Stimulated activated naive B cell treated with anti-CD40 and anti-IgM and Interleukin-4, amounts not matched to agents 10 μg/mL and 1 μg/mL and 100 μg/mL, for 72 hours (primary cell): Measurements from ENCODE around the gene ESRRB.
A peak's percentile ranks its signal among the peaks of the same experiment; 100 is the strongest.

Source experiments
- ATAC-seq, 2 donors: fragments of 150-1000 bp; cut with Tn5 transposase; replicated peaks; 2 replicates each; pipeline ENCODE4 v1.10.0; 2021; ENCODE audit warnings: moderate library complexity in 1 of 2
- DNase-seq: peaks from one replicate; pipeline ENCODE4 v3.0.0; 2021
- H3K27ac Mint-ChIP-seq: one replicate; pipeline ENCODE4 v1.8.0; 2022; ENCODE audit warnings: mild to moderate bottlenecking, mixed read lengths
- H3K27me3 Mint-ChIP-seq, 2 donors: one replicate each; pipeline ENCODE4 v1.8.0; 2022; ENCODE audit warnings: mixed read lengths in 2 of 2
- H3K36me3 Mint-ChIP-seq, 2 donors: one replicate each; pipeline ENCODE4 v1.8.0; 2022; ENCODE audit warnings: mixed read lengths in 2 of 2, mild to moderate bottlenecking in 1 of 2
- H3K4me1 Mint-ChIP-seq, 2 donors: one replicate each; pipeline ENCODE4 v1.8.0; 2022; ENCODE audit warnings: mixed read lengths in 2 of 2, mild to moderate bottlenecking in 1 of 2
- H3K4me3 Mint-ChIP-seq, 2 donors: one replicate each; pipeline ENCODE4 v1.8.0; 2022; ENCODE audit warnings: mild to moderate bottlenecking in 2 of 2, mixed read lengths in 2 of 2, moderate library complexity in 1 of 2
- H3K9me3 Mint-ChIP-seq, 2 donors: one replicate each; pipeline ENCODE4 v1.8.0; 2022; ENCODE audit warnings: mixed read lengths in 2 of 2, mild to moderate bottlenecking in 1 of 2

ESRRB gene

GRCh38 chr14:76430475-76430980 lies 54.6 kb downstream of the ESRRB start:
- Mint-ChIP-seq H3K27ac (no peak overlapping the region), H3K36me3 (peaks cover 0 to 3% of the 10 kb centered on the region in 2 donors), H3K9me3 (peaks cover 0 to 2% of the 10 kb centered on the region in 2 donors), H3K4me3 (no peak overlapping the region), H3K4me1 (no peaks in the 10 kb centered on the region), H3K27me3 (peaks cover 14 to 34% of the 10 kb centered on the region in 2 donors)
- DNase-seq = no peak
- no peak for ATAC-seq

GRCh38 chr14:76431538-76431937 lies 55.6 kb downstream of the ESRRB start:
- DNase-seq (no peak), ATAC-seq (no peak)
- Mint-ChIP-seq H3K4me1 (no peaks in the 10 kb centered on the region), H3K9me3 (no peaks in the 10 kb centered on the region), H3K27me3 (peaks cover 10 to 28% of the 10 kb centered on the region in 2 donors), H3K27ac (no peak overlapping the region), H3K4me3 (no peak overlapping the region), H3K36me3 (no peaks in the 10 kb centered on the region)

DNA sequence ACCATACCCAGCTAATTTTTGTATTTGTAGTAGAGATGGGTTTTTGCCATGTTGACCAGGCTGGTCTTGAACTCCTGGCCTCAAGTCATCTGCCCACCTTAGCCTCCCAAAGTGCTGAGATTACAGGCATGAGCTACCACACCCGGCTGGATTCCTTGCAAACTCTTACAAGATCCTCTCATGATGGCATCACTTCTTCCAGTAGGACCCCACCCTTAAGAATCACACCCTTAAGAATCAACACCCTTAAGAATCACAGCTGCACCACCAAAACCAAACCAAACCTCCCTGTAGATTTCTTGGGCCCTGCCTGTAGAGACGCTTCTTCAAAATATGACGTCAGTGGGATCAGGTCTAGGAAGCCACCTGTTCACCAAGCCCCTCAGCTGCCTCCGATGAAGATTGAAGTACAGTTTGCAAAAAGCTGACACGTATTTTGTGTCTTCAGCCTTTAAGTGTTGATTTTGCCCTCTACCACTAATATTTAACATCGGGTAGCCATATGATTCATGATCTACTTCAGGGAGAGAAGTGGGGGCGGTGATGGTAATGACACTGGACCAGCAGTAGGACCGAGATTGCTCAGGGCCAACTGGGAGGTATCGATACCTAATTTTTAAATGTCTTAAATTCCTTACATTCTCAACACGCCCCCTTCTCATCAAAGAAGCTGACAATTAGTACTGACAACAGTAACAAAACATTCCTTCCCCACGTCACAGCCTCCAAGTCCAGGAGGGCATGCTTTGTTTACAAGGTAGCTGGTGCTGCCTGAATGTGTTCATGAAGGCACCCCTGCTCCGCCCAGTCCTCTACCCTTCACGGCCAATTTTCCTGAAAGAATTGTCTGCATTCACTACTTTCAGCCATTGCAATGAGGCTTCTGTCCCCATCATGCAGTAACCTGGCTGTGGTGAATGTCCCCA lies 57.2 kb downstream of the ESRRB start:
- no peak overlapping the region for H3K27ac Mint-ChIP-seq
- H3K36me3 Mint-ChIP-seq = no peaks in the 10 kb centered on the region
- peaks cover 10 to 28% of the 10 kb centered on the region in 2 donors for H3K27me3 Mint-ChIP-seq
- ATAC-seq (no peak), DNase-seq (no peak)
- H3K9me3 Mint-ChIP-seq = no peaks in the 10 kb centered on the region
- no peaks in the 10 kb centered on the region for H3K4me1 Mint-ChIP-seq
- no peak overlapping the region for H3K4me3 Mint-ChIP-seq

DNA sequence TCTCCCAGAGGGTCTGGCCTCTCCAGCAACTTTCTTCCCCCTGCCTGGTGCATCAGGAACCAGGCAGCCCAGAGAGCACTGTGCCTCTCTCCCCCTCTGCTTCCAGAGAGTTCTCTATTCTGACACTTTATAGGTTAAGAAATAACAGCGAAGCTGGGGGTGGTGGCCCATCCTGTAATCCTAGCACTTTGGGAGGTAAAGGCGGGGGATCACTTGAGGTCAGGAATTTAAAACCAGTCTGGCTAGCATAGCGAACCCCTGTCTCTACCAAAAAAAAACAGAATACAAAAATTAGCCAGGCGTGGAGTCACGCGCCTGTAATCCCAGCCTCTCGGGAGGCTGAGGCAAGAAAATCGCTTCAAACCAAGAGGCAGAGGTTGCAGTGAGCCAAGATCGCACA lies 58.3 kb downstream of the ESRRB start:
- no peak for ATAC-seq
- Mint-ChIP-seq H3K27ac (no peak overlapping the region), H3K36me3 (no peaks in the 10 kb centered on the region)

GRCh38 chr14:76439237-76439775 lies 63.4 kb downstream of the ESRRB start:
- H3K27me3 Mint-ChIP-seq = peaks cover 7 to 16% of the 10 kb centered on the region in 2 donors
- no peak overlapping the region for H3K27ac Mint-ChIP-seq
- DNase-seq (no peak), ATAC-seq (no peak)
- no peak overlapping the region for H3K4me3 Mint-ChIP-seq
- H3K36me3 Mint-ChIP-seq = no peaks in the 10 kb centered on the region
- H3K4me1 Mint-ChIP-seq = no peaks in the 10 kb centered on the region
- no peaks in the 10 kb centered on the region for H3K9me3 Mint-ChIP-seq

More for the DNA sequence above, 58.3 kb downstream of the ESRRB start:
- Mint-ChIP-seq H3K27me3 (peaks cover 10 to 28% of the 10 kb centered on the region in 2 donors), H3K9me3 (no peaks in the 10 kb centered on the region), H3K4me3 (no peak overlapping the region), H3K4me1 (no peaks in the 10 kb centered on the region)
- DNase-seq = no peak

DNA sequence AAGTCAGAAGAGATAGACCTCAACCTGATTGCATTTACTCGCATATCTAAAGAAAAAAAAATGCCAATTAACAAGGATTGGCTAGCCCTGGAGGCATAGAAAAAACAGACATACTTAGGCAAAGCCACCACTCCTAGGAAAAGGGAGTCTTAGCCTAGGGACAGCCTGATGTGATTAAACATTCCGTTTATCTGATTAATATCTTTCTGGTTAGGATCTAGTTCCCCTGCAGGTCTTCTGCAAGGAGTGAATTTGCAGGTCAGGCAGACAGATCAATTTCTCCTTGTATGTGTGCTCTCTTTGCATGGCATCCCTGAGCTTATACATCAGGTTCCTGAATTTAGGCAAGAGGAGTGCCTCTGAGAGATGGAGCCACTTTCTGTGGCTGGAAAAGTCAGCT lies 70.5 kb downstream of the ESRRB start:
- DNase-seq (no peak), ATAC-seq (no peak)
- no peaks in the 10 kb centered on the region for H3K9me3 Mint-ChIP-seq
- peaks cover 18 to 20% of the 10 kb centered on the region in 2 donors for H3K27me3 Mint-ChIP-seq
- H3K4me1 Mint-ChIP-seq = no peaks in the 10 kb centered on the region
- no peak overlapping the region for H3K4me3 Mint-ChIP-seq
- H3K27ac Mint-ChIP-seq = no peak overlapping the region
- H3K36me3 Mint-ChIP-seq = no peaks in the 10 kb centered on the region

- Mint-ChIP-seq H3K36me3 (no peaks in the 10 kb centered on the region), H3K4me1 (no peaks in the 10 kb centered on the region), H3K27ac (no peak overlapping the region)
These were observed 71.0 kb downstream of the ESRRB start for GRCh38 chr14:76446921-76447320.

GRCh38 chr14:76450476-76450875 lies 74.5 kb downstream of the ESRRB start:
- Mint-ChIP-seq H3K27ac (no peak overlapping the region), H3K9me3 (no peaks in the 10 kb centered on the region), H3K4me3 (no peak overlapping the region), H3K36me3 (no peaks in the 10 kb centered on the region), H3K4me1 (no peaks in the 10 kb centered on the region), H3K27me3 (peaks cover 22 to 32% of the 10 kb centered on the region in 2 donors)
- no peak for ATAC-seq
- DNase-seq = no peak

More at GRCh38 chr14:76446921-76447320, 71.0 kb downstream of the ESRRB start:
- peaks cover 18 to 20% of the 10 kb centered on the region in 2 donors for H3K27me3 Mint-ChIP-seq
- ATAC-seq (no peak), DNase-seq (no peak)
- no peaks in the 10 kb centered on the region for H3K9me3 Mint-ChIP-seq
- H3K4me3 Mint-ChIP-seq = no peak overlapping the region

GRCh38 chr14:76456200-76456599 lies 80.3 kb downstream of the ESRRB start:
- ATAC-seq (peak; percentile 54), DNase-seq (no peak)
- Mint-ChIP-seq H3K4me1 (no peaks in the 10 kb centered on the region), H3K4me3 (no peak overlapping the region), H3K27me3 (peaks cover 13 to 22% of the 10 kb centered on the region in 2 donors), H3K9me3 (no peaks in the 10 kb centered on the region), H3K27ac (no peak overlapping the region), H3K36me3 (no peaks in the 10 kb centered on the region)

- ATAC-seq (no peak), DNase-seq (no peak)
- H3K27ac Mint-ChIP-seq = no peak overlapping the region
- H3K36me3 Mint-ChIP-seq = no peaks in the 10 kb centered on the region
- H3K4me3 Mint-ChIP-seq = no peak overlapping the region
- H3K9me3 Mint-ChIP-seq = no peaks in the 10 kb centered on the region
- H3K4me1 Mint-ChIP-seq = no peaks in the 10 kb centered on the region
- H3K27me3 Mint-ChIP-seq = peaks cover 13 to 19% of the 10 kb centered on the region in 2 donors
These were observed 81.1 kb downstream of the ESRRB start for GRCh38 chr14:76456891-76457586.

DNA sequence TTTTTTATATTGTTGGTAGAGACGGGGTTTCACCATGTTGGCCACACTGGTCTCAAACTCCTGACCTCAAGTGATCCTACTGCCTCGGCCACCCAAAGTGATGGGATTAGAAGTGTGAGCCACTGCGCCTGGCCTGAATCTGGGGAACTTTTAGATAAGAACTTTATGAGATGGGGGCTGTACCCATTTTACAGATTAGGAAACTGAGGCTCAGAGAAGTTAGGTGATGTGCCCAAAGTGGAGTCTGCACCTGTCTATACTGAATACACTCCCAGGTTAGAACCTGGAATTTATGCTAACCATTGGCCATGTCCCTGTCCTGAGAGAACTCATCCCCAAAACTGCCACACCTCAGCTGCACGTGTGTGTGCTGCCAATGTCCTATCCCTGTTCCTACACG lies 81.9 kb downstream of the ESRRB start:
- Mint-ChIP-seq H3K27ac (no peak overlapping the region), H3K4me1 (no peaks in the 10 kb centered on the region), H3K4me3 (no peak overlapping the region), H3K36me3 (no peaks in the 10 kb centered on the region), H3K27me3 (peaks cover 13 to 15% of the 10 kb centered on the region in 2 donors), H3K9me3 (no peaks in the 10 kb centered on the region)
- no peak for DNase-seq
- ATAC-seq = no peak

GRCh38 chr14:76461886-76462285 lies 85.9 kb downstream of the ESRRB start:
- H3K9me3 Mint-ChIP-seq = no peaks in the 10 kb centered on the region
- H3K27ac Mint-ChIP-seq = no peak overlapping the region
- no peak overlapping the region for H3K4me3 Mint-ChIP-seq
- ATAC-seq (no peak), DNase-seq (no peak)
- no peaks in the 10 kb centered on the region for H3K4me1 Mint-ChIP-seq
- H3K27me3 Mint-ChIP-seq = no peaks in the 10 kb centered on the region
- H3K36me3 Mint-ChIP-seq = no peaks in the 10 kb centered on the region

DNA sequence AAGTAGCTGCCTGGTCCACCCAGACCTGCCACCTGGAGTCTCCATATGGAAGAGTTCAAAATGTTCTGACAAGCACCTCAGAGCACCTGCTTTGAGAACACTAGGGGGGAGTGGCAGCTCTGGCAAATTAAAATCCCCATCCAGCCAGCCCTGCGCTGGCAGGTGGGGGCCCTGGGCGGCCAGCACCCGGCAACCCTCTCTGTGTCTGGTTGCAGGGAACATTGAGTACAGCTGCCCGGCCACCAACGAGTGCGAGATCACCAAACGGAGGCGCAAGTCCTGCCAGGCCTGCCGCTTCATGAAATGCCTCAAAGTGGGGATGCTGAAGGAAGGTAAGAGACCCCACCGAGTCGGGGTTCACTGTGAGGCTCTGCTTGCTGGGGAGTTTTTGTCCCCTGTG lies 86.4 kb downstream of the ESRRB start:
- H3K9me3 Mint-ChIP-seq = no peaks in the 10 kb centered on the region
- no peaks in the 10 kb centered on the region for H3K27me3 Mint-ChIP-seq
- no peak for ATAC-seq
- no peak overlapping the region for H3K27ac Mint-ChIP-seq
- no peaks in the 10 kb centered on the region for H3K36me3 Mint-ChIP-seq
- no peak overlapping the region for H3K4me3 Mint-ChIP-seq
- no peak for DNase-seq
- no peaks in the 10 kb centered on the region for H3K4me1 Mint-ChIP-seq

DNA sequence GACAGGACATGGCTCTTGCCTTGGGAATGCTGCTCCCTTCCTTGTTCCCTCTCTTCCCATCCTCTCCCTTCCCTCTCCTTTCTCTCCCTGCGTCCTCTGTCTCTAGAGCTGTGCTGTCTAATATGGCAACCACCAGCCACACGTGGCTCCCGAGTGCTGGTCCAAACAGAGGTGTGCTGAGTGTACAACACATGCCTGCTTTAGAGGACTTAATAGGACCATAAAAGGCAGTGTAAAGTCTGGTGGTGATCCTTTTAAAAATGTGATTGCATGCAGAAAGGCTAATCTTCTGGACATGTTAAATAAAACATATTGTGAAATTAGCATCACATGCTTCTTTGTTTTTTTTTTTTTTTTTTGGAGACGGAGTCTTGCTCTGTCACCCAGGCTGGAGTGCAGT lies 87.2 kb downstream of the ESRRB start:
- no peaks in the 10 kb centered on the region for H3K27me3 Mint-ChIP-seq
- ATAC-seq (no peak), DNase-seq (no peak)
- no peak overlapping the region for H3K27ac Mint-ChIP-seq
- no peaks in the 10 kb centered on the region for H3K9me3 Mint-ChIP-seq
- H3K36me3 Mint-ChIP-seq = no peaks in the 10 kb centered on the region
- H3K4me1 Mint-ChIP-seq = no peaks in the 10 kb centered on the region
- no peak overlapping the region for H3K4me3 Mint-ChIP-seq
